ENCODE measurements around the gene SLC17A2.

Gene SLC17A2

DNA sequence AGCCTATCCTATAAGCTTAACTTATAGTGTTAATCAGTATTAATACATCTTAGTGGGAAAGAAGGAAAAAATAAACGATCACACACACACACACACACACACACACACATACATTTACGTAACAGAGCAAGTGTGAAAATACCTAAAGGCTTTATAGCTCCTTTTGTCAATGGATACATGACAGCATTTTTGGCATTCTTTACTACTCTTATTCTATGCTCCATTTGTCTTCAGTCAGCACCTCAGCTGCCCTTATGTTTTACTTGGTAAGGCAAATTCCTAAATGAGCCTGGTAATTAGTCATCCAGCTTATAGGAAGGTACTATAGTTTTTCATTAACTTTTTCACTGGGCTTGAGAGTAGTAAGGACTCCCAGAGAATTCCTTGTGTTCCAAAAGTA is 31.4 kb downstream of the SLC17A2 start:
- no peak for DNase-seq
- no peak for TF ChIP-seq CTCF (IDR thresholded peaks at IDR 0.05; ENCODE audit: low read length)
- no peak for TF ChIP-seq EZH2 (optimal IDR thresholded peaks at IDR 0.05; ENCODE audit: low read depth, low read length)
- TF ChIP-seq EZH2phosphoT487 (IDR thresholded peaks at IDR 0.05; ENCODE audit: low read length) = no peak
- H3K4me2 ChIP-seq (ENCODE audit: low read depth, low read length) = no peak overlapping the region
- H3K79me2 ChIP-seq (ENCODE audit: low read length) = no peaks in the 10 kb centered on the region
- no peak overlapping the region for H2AFZ ChIP-seq (ENCODE audit: low read length)
- H3K4me3 ChIP-seq (ENCODE audit: low read length) = no peak overlapping the region
- no peak overlapping the region for H3K27ac ChIP-seq (ENCODE audit: low read length)
- no peaks in the 10 kb centered on the region for H3K9me3 ChIP-seq (replicated peaks; ENCODE audit: insufficient read depth, low read length)
- H4K20me1 ChIP-seq (ENCODE audit: insufficient read depth, low read length) = no peaks in the 10 kb centered on the region
- H3F3A ChIP-seq (ENCODE audit: insufficient read depth, low read length) = no peaks in the 10 kb centered on the region
- no peaks in the 10 kb centered on the region for H3K36me3 ChIP-seq (replicated peaks; ENCODE audit: insufficient read depth, low read length)
- no peaks in the 10 kb centered on the region for H3K4me1 ChIP-seq (ENCODE audit: low read length)
- H3K27me3 ChIP-seq (replicated peaks; ENCODE audit: insufficient read depth, low read length) = no peaks in the 10 kb centered on the region
- H3K9ac ChIP-seq (ENCODE audit: low read length) = no peak overlapping the region
- no peaks in the 10 kb centered on the region for H3K9me2 ChIP-seq (replicated peaks; ENCODE audit: insufficient read depth, low read length)

- Histone ChIP-seq H3K27me3 (replicated peaks; ENCODE audit: insufficient read depth, low read length) (no peaks in the 10 kb centered on the region), H3K36me3 (replicated peaks; ENCODE audit: insufficient read depth, low read length) (no peaks in the 10 kb centered on the region), H3K9ac (ENCODE audit: low read length) (no peak overlapping the region), H3K79me2 (ENCODE audit: low read length) (no peaks in the 10 kb centered on the region), H3K4me3 (ENCODE audit: low read length) (no peak overlapping the region), H3K9me3 (replicated peaks; ENCODE audit: insufficient read depth, low read length) (no peaks in the 10 kb centered on the region), H3K27ac (ENCODE audit: low read length) (no peak overlapping the region), H2AFZ (ENCODE audit: low read length) (no peak overlapping the region), H3K4me1 (ENCODE audit: low read length) (no peaks in the 10 kb centered on the region), H4K20me1 (ENCODE audit: insufficient read depth, low read length) (no peaks in the 10 kb centered on the region), H3K4me2 (ENCODE audit: low read depth, low read length) (no peak overlapping the region), H3F3A (ENCODE audit: insufficient read depth, low read length) (no peaks in the 10 kb centered on the region), H3K9me2 (replicated peaks; ENCODE audit: insufficient read depth, low read length) (no peaks in the 10 kb centered on the region)
- TF ChIP-seq EZH2 (optimal IDR thresholded peaks at IDR 0.05; ENCODE audit: low read depth, low read length) = no peak
- TF ChIP-seq CTCF (IDR thresholded peaks at IDR 0.05; ENCODE audit: low read length) = no peak
- TF ChIP-seq EZH2phosphoT487 (IDR thresholded peaks at IDR 0.05; ENCODE audit: low read length) = no peak
- DNase-seq = no peak
These were observed 32.1 kb downstream of the SLC17A2 start for GRCh38 chr6:25898289-25898977.

DNA sequence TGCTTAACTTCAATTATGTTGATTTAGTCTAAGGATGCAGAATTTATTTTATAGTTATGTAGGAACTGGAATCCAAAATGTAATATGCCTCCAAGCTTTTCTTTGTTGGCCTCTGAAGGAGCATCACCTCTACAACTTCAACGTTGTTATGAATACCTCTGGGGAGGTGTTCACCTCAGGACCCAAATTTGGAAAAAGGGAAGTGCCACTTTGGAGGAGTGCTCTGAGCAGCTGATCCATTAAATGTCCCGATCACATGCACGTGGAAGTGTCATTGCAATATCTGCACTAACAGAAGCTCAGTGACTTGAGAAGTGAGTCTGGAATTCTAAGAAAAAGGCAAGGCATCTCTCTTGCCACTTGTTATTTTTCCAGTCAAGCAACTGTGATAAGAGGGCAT is 34.2 kb downstream of the SLC17A2 start:
- no peaks in the 10 kb centered on the region for H3K9me3 ChIP-seq (replicated peaks; ENCODE audit: insufficient read depth, low read length)
- no peak overlapping the region for H3K4me3 ChIP-seq (ENCODE audit: low read length)
- H3K4me2 ChIP-seq (ENCODE audit: low read depth, low read length) = no peak overlapping the region
- no peaks in the 10 kb centered on the region for H4K20me1 ChIP-seq (ENCODE audit: insufficient read depth, low read length)
- TF ChIP-seq CTCF (IDR thresholded peaks at IDR 0.05; ENCODE audit: low read length) = no peak
- TF ChIP-seq EZH2phosphoT487 (IDR thresholded peaks at IDR 0.05; ENCODE audit: low read length) = no peak
- TF ChIP-seq EZH2 (optimal IDR thresholded peaks at IDR 0.05; ENCODE audit: low read depth, low read length) = no peak
- no peak for DNase-seq
- H3K4me1 ChIP-seq (ENCODE audit: low read length) = no peaks in the 10 kb centered on the region
- H3K9ac ChIP-seq (ENCODE audit: low read length) = no peak overlapping the region
- no peaks in the 10 kb centered on the region for H3K9me2 ChIP-seq (replicated peaks; ENCODE audit: insufficient read depth, low read length)
- H3K79me2 ChIP-seq (ENCODE audit: low read length) = no peaks in the 10 kb centered on the region
- H2AFZ ChIP-seq (ENCODE audit: low read length) = no peak overlapping the region
- H3K27me3 ChIP-seq (replicated peaks; ENCODE audit: insufficient read depth, low read length) = no peaks in the 10 kb centered on the region
- H3K36me3 ChIP-seq (replicated peaks; ENCODE audit: insufficient read depth, low read length) = no peaks in the 10 kb centered on the region
- no peak overlapping the region for H3K27ac ChIP-seq (ENCODE audit: low read length)
- H3F3A ChIP-seq (ENCODE audit: insufficient read depth, low read length) = no peaks in the 10 kb centered on the region
